Caco-2 (cell line): Measurements from ENCODE around the gene PCDH1. TPM values are rescaled to one million over a fixed set of nuclear protein-coding genes. Genes with fewer than 3 reads are reported as not detected.
"Not testable (repeated sequence)": the region's sequence is repeated elsewhere in the genome, so short reads cannot be mapped to it uniquely, and the experiment has no call there.

ENCODE experiments used
- BruUV-seq: library from RNA; stranded (reverse); fragments of 400-500 nt; replicated peaks from 2 replicates; lab custom pipeline; 2021; lab: Mats Ljungman, UMichigan
- CTCF ChIA-PET: fragments of 300-600 bp; sonication (Branson Sonifier 250); formaldehyde crosslinking; loops from one replicate; lab custom pipeline; 2022; ENCODE audit warnings: antibody characterized with exemption; lab: Charles Lee
- POLR2A ChIA-PET: fragments of 300-600 bp; sonication (Branson Sonifier 250); formaldehyde crosslinking; loops from one replicate; lab custom pipeline; 2022; ENCODE audit warnings: antibody characterized with exemption; lab: Charles Lee
- DNase-seq, 2 experiments: peaks; one replicate each; pipeline versions ENCODE4 v3.0.0 to v3.0.0-alpha.2; 2020 to 2022
- H3K27me3 ChIP-seq: replicated peaks from 2 replicates; pipeline ENCODE4 v1.6.0; 2011; ENCODE audit warnings: low read length; ENCODE audit not compliant: control insufficient read depth, insufficient read depth
- H3K36me3 ChIP-seq: 2 replicates; pipeline ENCODE4 v1.5.1; 2011; ENCODE audit warnings: low read length; ENCODE audit not compliant: control insufficient read depth, insufficient read depth
- H3K4me1 ChIP-seq: fragments of 250-450 bp; sonication (Bioruptor Pico); 2 replicates; pipeline ENCODE4 v1.5.1; 2020; ENCODE audit warnings: mild to moderate bottlenecking
- H3K4me3 ChIP-seq: 2 replicates; pipeline ENCODE4 v1.5.1; 2011; ENCODE audit warnings: low read depth, mild to moderate bottlenecking, control low read depth, low read length
- H3K9me3 ChIP-seq: fragments of 250-450 bp; sonication (Bioruptor Pico); 2 replicates; pipeline ENCODE4 v1.5.1; 2020; ENCODE audit warnings: mild to moderate bottlenecking, moderate library complexity
- H3K27ac Mint-ChIP-seq: one replicate; pipeline ENCODE4 v1.8.0; 2022; ENCODE audit warnings: mixed read lengths; ENCODE audit not compliant: unreplicated experiment
- H3K27me3 Mint-ChIP-seq: one replicate; pipeline ENCODE4 v1.8.0; 2022; ENCODE audit warnings: mixed read lengths; ENCODE audit not compliant: insufficient read depth, unreplicated experiment
- H3K36me3 Mint-ChIP-seq: one replicate; pipeline ENCODE4 v1.8.0; 2022; ENCODE audit warnings: mild to moderate bottlenecking, mixed read lengths; ENCODE audit not compliant: insufficient read depth, unreplicated experiment
- H3K4me1 Mint-ChIP-seq: one replicate; pipeline ENCODE4 v1.8.0; 2022; ENCODE audit warnings: low read depth, mixed read lengths; ENCODE audit not compliant: unreplicated experiment
- H3K4me3 Mint-ChIP-seq: one replicate; pipeline ENCODE4 v1.8.0; 2022; ENCODE audit warnings: mild to moderate bottlenecking, moderate library complexity, mixed read lengths; ENCODE audit not compliant: unreplicated experiment
- H3K9me3 Mint-ChIP-seq: one replicate; pipeline ENCODE4 v1.8.0; 2022; ENCODE audit warnings: mixed read lengths; ENCODE audit not compliant: unreplicated experiment
- intact Hi-C: fragments of 100-400 bp; cut with micrococcal nuclease; formaldehyde crosslinking; loops from one replicate; pipeline ENCODE4 v1.10.0; 2022; ENCODE audit not compliant: unreplicated experiment
- total RNA-seq: library from RNA; stranded (reverse); gene quantifications from 2 replicates; pipeline ENCODE4 v1.2.3, GENCODE V29; 2022
- TF ChIP-seq, protein P1 (sequence below), 2 experiments: fragments of 200-600 bp in 1 of 2; IDR thresholded peaks; 1 replicate in 1 of 2; 2 replicates in 1 of 2; pipeline versions ENCODE4 v1.5.1 to v1.8.0; 2011 to 2022; ENCODE audit warnings: antibody characterized with exemption in 1 of 2, control low read depth in 1 of 2, inconsistent platforms in 1 of 2, low read depth in 1 of 2, low read length in 1 of 2, mild to moderate bottlenecking in 1 of 2, moderate library complexity in 1 of 2; ENCODE audit not compliant: insufficient read depth in 1 of 2, severe bottlenecking in 1 of 2, unreplicated experiment in 1 of 2

The PCDH1 gene
- total RNA-seq, 1 experiment from 2014 or later: 1.5 TPM

DNA sequence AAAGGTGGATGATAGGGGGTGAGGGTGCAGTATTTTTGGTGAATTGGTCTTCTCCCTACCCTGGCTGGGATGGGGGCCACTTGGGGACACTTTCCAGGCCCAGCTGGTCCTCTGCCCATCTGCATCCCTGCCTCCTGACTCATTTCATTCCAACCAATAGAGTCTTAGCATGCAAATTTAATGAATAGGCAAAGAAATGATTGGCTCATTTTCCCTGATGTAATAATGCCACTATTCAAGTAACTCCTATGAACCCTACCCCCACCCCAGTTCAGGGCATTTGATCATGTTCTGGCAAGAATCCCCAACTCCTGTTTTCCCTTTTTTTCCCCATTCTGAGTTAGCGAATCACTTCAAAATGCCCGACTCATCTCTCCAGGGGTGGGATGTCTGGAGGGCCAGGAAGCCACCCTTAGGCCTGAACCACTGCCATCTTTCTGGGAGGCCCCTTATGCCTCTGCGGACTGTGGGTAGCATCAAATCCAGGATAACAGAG, 56.7 kb downstream of the PCDH1 start:
- Mint-ChIP-seq H3K4me3 (no peak overlapping the region), H3K4me1 (no peaks in the 10 kb centered on the region), H3K9me3 (no peaks in the 10 kb centered on the region), H3K36me3 (no peaks in the 10 kb centered on the region), H3K27me3 (peaks cover 5% of the 10 kb centered on the region), H3K27ac (no peak overlapping the region)
- peak in 1 of 2 experiments; percentile 48 for DNase-seq
- Histone ChIP-seq H3K27me3 (no peaks in the 10 kb centered on the region), H3K4me1 (no peaks in the 10 kb centered on the region), H3K9me3 (no peaks in the 10 kb centered on the region), H3K36me3 (no peaks in the 10 kb centered on the region), H3K4me3 (no peak overlapping the region)
- intact Hi-C loops: loop anchor here (2.0 kb wide), 1 partner anchor 27 kb away; no protein-coding TSS in a partner anchor
- TF ChIP-seq, protein P1, sequence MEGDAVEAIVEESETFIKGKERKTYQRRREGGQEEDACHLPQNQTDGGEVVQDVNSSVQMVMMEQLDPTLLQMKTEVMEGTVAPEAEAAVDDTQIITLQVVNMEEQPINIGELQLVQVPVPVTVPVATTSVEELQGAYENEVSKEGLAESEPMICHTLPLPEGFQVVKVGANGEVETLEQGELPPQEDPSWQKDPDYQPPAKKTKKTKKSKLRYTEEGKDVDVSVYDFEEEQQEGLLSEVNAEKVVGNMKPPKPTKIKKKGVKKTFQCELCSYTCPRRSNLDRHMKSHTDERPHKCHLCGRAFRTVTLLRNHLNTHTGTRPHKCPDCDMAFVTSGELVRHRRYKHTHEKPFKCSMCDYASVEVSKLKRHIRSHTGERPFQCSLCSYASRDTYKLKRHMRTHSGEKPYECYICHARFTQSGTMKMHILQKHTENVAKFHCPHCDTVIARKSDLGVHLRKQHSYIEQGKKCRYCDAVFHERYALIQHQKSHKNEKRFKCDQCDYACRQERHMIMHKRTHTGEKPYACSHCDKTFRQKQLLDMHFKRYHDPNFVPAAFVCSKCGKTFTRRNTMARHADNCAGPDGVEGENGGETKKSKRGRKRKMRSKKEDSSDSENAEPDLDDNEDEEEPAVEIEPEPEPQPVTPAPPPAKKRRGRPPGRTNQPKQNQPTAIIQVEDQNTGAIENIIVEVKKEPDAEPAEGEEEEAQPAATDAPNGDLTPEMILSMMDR (IDR thresholded peaks at IDR 0.05; ENCODE audit: insufficient read depth in 1 of 2, low read depth in 1 of 2, low read length in 1 of 2, severe bottlenecking in 1 of 2, unreplicated experiment in 1 of 2): no peak
- CTCF ChIA-PET: interaction anchor here (1.0 to 1.9 kb wide), 2 partner anchors 18 to 57 kb away, joined by 3 to 7 read pairs; partner anchors contain the start of gene PCDH1
- POLR2A ChIA-PET: no interaction called here
- BruUV-seq: no TSS peak

DNA sequence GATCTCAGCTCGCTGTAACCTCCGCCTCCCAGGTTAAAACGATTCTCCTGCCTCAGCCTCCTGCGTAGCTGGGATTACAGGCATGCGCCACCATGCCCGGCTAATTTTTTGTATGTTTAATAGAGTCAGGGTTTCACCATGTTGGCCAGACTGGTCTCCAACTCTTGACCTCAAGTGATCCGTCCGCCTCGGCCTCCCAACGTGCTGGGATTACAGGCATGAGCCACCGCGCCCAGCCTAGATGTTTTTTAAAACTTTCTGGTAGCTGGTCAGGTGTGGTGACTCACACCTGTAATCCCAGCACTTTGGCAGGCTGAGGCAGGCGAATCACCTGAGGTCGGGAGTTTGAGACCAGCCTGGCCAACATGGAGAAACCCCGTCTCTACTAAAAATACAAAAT, 57.5 kb downstream of the PCDH1 start:
- H3K4me3 ChIP-seq, H3K9me3 Mint-ChIP-seq, H3K27me3 Mint-ChIP-seq, H3K27me3 ChIP-seq, DNase-seq, H3K4me3 Mint-ChIP-seq, CTCF ChIA-PET, H3K4me1 Mint-ChIP-seq, POLR2A ChIA-PET, H3K36me3 Mint-ChIP-seq, H3K4me1 ChIP-seq, H3K27ac Mint-ChIP-seq, H3K36me3 ChIP-seq, BruUV-seq, H3K9me3 ChIP-seq: not testable (repeated sequence)
- intact Hi-C loops: loop anchor here (2.0 kb wide), 1 partner anchor 28 kb away; no protein-coding TSS in a partner anchor

DNA sequence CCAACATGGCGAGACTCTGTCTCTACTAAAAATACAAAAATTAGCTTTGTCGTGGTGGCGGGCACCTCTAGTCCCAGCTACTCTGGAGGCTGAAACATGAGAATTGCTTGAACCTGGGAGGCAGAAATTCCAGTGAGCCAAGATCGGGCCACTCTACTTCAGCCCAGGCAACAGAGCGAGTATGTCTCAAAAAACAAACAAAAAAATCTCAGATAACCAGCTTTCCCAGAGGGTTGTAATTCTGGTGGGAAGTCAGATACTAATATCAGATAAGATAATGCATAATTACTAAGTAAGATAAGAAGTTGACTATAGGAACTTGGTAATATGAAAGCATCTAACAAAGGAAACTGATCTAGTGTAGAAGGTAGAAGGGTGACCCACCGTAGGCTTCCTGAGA, 60.6 kb downstream of the PCDH1 start:
- no peaks in the 10 kb centered on the region for H3K36me3 ChIP-seq
- H3K9me3 ChIP-seq: no peaks in the 10 kb centered on the region
- peaks cover 5% of the 10 kb centered on the region for H3K27me3 Mint-ChIP-seq
- peaks cover 1% of the 10 kb centered on the region; the same call in 1 of the 2 replicates for H3K27me3 ChIP-seq
- no peaks in the 10 kb centered on the region for H3K4me1 Mint-ChIP-seq
- BruUV-seq: no TSS peak
- no peaks in the 10 kb centered on the region for H3K36me3 Mint-ChIP-seq
- H3K4me3 Mint-ChIP-seq: no peak overlapping the region
- H3K4me1 ChIP-seq: no peaks in the 10 kb centered on the region
- intact Hi-C loops: no loop called here
- no peak overlapping the region for H3K4me3 ChIP-seq
- ChIA-PET POLR2A (no interaction called here), CTCF (interaction anchor here (0.8 to 1.2 kb wide), 3 partner anchors 9 to 126 kb away, joined by 3 read pairs; no protein-coding TSS in a partner anchor)
- no peak for DNase-seq
- no peak overlapping the region for H3K27ac Mint-ChIP-seq
- no peaks in the 10 kb centered on the region for H3K9me3 Mint-ChIP-seq
- TF ChIP-seq, protein P1 (IDR thresholded peaks at IDR 0.05; ENCODE audit: insufficient read depth in 1 of 2, low read depth in 1 of 2, low read length in 1 of 2, severe bottlenecking in 1 of 2, unreplicated experiment in 1 of 2): no peak
